ENCODE measurements around the gene DOCK4. TPM values are rescaled to one million over a fixed set of nuclear protein-coding genes. Genes with fewer than 3 reads are reported as not detected.

The DOCK4 gene
- polyA plus RNA-seq, 3 donors = 20.5 to 27.6 (median 24.6) TPM

GRCh38 chr7:112224186-112224585 lies 18.0 kb upstream of the DOCK4 start:
- DNase-seq (ENCODE audit: extremely low read depth in 1 of 11, low read depth in 9 of 11, low spot score in 4 of 11) = no peak

- no peak for DNase-seq (ENCODE audit: extremely low read depth in 1 of 11, low read depth in 9 of 11, low spot score in 4 of 11)
These were observed 17.1 kb upstream of the DOCK4 start for GRCh38 chr7:112223310-112223709.

GRCh38 chr7:112220877-112221434 lies 14.8 kb upstream of the DOCK4 start:
- DNase-seq (ENCODE audit: extremely low read depth in 1 of 11, low read depth in 9 of 11, low spot score in 4 of 11) = no peak

GRCh38 chr7:112215787-112216186 lies 9.6 kb upstream of the DOCK4 start:
- no peak for DNase-seq (ENCODE audit: extremely low read depth in 1 of 11, low read depth in 9 of 11, low spot score in 4 of 11)

GRCh38 chr7:112214883-112215282 lies 8.7 kb upstream of the DOCK4 start:
- DNase-seq (ENCODE audit: extremely low read depth in 1 of 11, low read depth in 9 of 11, low spot score in 4 of 11) = no peak

GRCh38 chr7:112214268-112214667 lies 8.1 kb upstream of the DOCK4 start:
- DNase-seq (ENCODE audit: extremely low read depth in 1 of 11, low read depth in 9 of 11, low spot score in 4 of 11) = no peak

GRCh38 chr7:112213735-112214134 lies 7.5 kb upstream of the DOCK4 start:
- no peak for DNase-seq (ENCODE audit: extremely low read depth in 1 of 11, low read depth in 9 of 11, low spot score in 4 of 11)

GRCh38 chr7:112212571-112212970 lies 6.4 kb upstream of the DOCK4 start:
- DNase-seq (ENCODE audit: extremely low read depth in 1 of 11, low read depth in 9 of 11, low spot score in 4 of 11) = no peak

GRCh38 chr7:112211348-112211907 lies 5.2 kb upstream of the DOCK4 start:
- DNase-seq (ENCODE audit: extremely low read depth in 1 of 11, low read depth in 9 of 11, low spot score in 4 of 11) = no peak

GRCh38 chr7:112207765-112208164 lies 1.6 kb upstream of the DOCK4 start:
- DNase-seq (ENCODE audit: extremely low read depth in 1 of 11, low read depth in 9 of 11, low spot score in 4 of 11) = no peak

GRCh38 chr7:112206991-112207592 lies 893 bp upstream of the DOCK4 start:
- no peak for DNase-seq (ENCODE audit: extremely low read depth in 1 of 11, low read depth in 9 of 11, low spot score in 4 of 11)

- DNase-seq (ENCODE audit: extremely low read depth in 1 of 11, low read depth in 9 of 11, low spot score in 4 of 11) = peak in 10 of 11 donors; percentile 26 to 65 (median 56)
These were observed 609 bp downstream of the DOCK4 start for GRCh38 chr7:112205343-112206237.

GRCh38 chr7:112204499-112205342 lies 1.5 kb downstream of the DOCK4 start:
- DNase-seq (ENCODE audit: extremely low read depth in 1 of 11, low read depth in 9 of 11, low spot score in 4 of 11) = peak in 1 of 11 donors; percentile 24

GRCh38 chr7:112203365-112203739 lies 2.8 kb downstream of the DOCK4 start:
- DNase-seq (ENCODE audit: extremely low read depth in 1 of 11, low read depth in 9 of 11, low spot score in 4 of 11) = no peak

GRCh38 chr7:112202816-112203215 lies 3.4 kb downstream of the DOCK4 start:
- DNase-seq (ENCODE audit: extremely low read depth in 1 of 11, low read depth in 9 of 11, low spot score in 4 of 11) = no peak

- DNase-seq (ENCODE audit: extremely low read depth in 1 of 11, low read depth in 9 of 11, low spot score in 4 of 11) = no peak
These were observed 4.4 kb downstream of the DOCK4 start for GRCh38 chr7:112201839-112202238.

- DNase-seq (ENCODE audit: extremely low read depth in 1 of 11, low read depth in 9 of 11, low spot score in 4 of 11) = no peak
These were observed 4.8 kb downstream of the DOCK4 start for GRCh38 chr7:112201411-112201810.

GRCh38 chr7:112199672-112200071 lies 6.5 kb downstream of the DOCK4 start:
- no peak for DNase-seq (ENCODE audit: extremely low read depth in 1 of 11, low read depth in 9 of 11, low spot score in 4 of 11)

- DNase-seq (ENCODE audit: extremely low read depth in 1 of 11, low read depth in 9 of 11, low spot score in 4 of 11) = no peak
These were observed 7.1 kb downstream of the DOCK4 start for GRCh38 chr7:112199035-112199655.
